GOT3 (cell line): ENCODE data around the gene TSPAN16.
"Not testable (repeated sequence)": the region's sequence is repeated elsewhere in the genome, so short reads cannot be mapped to it uniquely, and the experiment has no call there.

Source experiments
- DNase-seq: peaks from one replicate; lab custom pipeline; 2025; ENCODE audit warnings: mixed read lengths; lab: John Stamatoyannopoulos, UW

TSPAN16 gene

DNA sequence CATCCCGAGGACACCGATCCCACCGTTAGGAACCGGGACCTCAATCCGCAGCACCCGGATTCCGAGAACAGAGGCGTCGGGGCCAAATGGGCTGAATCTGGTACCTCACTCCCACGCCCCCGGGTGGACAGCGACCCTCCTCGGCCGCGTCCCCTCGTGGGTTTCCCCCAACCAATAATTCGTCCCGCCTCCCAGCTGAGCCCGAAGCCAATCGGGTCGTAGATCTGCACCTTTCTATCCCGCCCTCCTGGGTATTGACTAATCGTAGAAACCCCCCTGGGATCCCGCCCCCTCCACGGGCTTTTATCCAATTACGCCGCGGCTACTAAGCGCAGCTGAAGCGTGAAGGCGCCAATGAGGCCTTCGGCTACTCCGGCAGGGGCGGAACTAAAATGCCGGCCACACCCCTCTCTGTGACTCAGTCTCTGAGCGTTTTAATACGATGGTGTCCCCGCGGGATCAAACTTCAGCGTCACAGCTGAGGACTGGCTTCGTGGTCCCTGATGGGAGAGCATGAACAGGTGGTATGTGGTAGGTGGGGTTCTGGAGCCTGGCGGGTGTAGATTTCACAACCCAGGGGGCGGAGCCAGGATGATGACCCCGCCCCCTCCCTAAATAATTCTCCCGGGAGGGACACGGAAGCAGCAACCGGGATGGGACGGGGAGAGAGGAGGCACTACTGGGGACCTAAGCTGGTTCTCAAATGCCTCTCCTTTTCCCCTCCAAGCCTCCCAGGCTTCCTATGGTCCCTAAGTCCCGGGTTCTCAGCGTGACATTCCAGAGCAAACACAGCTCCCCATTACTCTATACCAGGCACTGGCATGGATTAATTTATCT, 50.4 kb downstream of the TSPAN16 start, which contains the start of the genes CCDC159 and TMEM205:
TSS of gene CCDC159 (plus strand) at position 416 of the 837 bp plus-strand sequence. CDS start at position 504, 88 bp downstream.
TSS of gene TMEM205 (minus strand) at position 165 of the 837 bp plus-strand sequence. CDS start 649 bp downstream, outside the sequence.
- peak; percentile 91 for DNase-seq

GRCh38 chr19:11347546-11348039, 51.6 kb downstream of the TSPAN16 start:
- DNase-seq = no peak

DNA sequence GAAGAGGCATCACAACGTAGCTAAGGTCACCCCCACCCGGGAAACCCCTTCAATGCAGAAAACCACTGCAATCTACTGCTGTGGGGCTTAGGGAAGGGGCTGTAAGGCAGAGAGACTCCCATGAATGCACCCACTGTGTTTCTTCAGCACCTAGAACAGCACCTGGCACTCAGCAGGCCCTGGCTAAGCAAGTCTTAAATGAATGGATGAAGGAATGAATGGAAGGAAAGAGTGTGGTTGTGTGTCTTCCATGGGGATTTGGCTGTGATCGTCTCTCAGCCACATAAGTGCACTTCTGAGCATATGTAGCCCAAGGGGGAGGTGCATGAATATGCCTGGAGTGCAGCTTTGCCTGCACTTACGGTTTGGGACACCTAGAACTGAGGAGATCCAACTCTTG, 53.2 kb downstream of the TSPAN16 start:
- no peak for DNase-seq

DNA sequence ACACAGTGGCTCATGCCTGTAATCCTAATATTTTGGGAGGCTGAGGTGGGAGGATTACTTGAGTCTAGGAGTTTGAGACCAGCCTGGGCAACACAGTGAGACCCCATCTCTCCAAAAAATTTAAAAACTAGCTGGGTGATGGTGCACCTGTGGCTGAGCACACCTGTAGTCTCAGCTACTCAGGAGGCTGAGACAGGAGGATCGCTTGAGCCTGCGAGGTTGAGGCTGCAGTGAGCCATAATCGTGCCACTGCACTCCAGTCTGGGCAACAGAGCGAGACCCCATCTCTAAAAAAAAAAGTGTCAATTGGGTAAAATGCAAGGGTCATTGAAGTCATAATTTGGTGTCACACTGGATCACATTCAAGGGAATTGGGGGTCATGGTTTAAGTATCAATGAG, 58.1 kb downstream of the TSPAN16 start:
- DNase-seq = not testable (repeated sequence)

DNA sequence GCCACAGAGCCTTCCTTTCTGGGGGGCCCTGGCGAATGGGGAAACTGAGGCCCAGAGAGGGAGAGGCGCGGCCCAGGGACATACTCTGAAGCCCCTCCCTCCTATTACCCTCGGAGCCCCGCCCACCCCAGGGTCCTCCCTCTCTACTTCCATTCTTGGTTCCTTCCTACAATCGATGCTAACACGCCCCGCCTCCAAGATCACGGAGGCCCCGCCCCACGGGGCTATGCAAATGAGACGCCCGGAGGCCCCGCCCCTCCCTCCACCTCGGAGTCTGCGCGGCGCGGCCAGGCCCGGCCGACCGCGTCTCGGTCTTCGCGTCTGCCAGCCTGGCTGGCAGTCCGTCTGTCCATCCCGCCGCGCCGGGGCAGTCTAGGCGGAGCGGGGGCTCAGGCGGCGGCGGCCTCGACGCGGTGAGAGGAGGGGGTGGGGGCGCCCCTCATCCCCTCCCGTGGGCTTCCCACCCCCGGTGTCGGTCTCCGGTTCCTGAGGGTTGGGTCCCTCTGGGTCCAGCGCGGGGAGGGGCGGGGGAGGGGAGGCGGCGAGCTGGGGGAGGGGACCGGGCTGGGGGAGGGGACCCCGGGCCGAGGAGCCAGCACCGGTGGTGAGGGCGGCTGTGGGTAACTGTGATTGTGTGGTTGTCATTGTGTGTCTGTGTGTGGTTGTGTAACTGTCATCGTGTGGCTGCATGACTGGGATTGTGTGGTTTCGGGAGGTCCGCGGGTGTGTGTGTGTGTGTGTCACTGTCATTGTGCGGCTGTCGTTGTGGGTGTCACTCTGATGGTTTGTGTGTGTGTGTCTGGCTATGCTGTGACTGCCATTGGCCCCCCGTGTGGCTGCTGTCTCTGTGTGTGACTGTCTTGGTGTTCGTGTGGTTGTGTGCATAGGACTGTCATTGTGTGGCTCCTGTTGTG, 59.5 kb downstream of the TSPAN16 start, which contains the start of gene PLPPR2:
TSS of gene PLPPR2 (plus strand) at position 273 of the 914 bp plus-strand sequence. CDS start 2,242 bp downstream, outside the sequence.
- peak; percentile 63 for DNase-seq

DNA sequence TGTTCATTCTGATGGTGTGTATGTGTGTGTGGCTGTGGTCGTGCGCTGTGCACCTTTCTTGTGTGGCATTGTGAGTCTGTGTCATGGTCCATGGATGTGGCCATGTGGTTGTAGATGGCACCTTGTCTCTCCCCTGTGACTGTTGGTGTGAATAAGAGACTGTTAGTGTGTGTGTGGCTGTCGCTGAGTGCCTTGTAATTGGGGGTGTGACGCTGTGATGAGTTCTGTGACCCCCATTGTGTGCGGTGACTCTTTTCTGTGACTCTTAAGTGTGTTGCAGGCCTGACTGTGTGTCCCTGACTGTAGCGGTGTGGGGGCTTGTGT, 60.1 kb downstream of the TSPAN16 start:
- DNase-seq = no peak

GRCh38 chr19:11356676-11357550, 61.0 kb downstream of the TSPAN16 start:
- no peak for DNase-seq

DNA sequence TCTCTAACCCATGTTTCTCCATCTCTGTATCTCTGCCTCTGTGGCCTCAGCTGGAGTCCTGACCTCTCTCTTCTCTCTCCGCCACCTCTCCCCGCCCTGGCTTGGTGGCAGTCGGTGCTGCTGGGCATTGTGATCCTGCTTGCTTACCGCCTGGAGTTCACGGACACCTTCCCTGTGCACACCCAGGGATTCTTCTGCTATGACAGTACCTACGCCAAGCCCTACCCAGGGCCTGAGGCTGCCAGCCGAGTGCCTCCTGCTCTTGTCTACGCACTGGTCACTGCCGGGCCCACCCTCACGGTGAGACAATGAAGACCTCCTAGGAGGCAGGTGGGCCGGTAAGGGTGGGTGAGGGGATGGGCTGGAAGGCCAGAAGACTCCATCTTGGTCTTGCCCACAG, 63.5 kb downstream of the TSPAN16 start:
- DNase-seq = no peak

DNA sequence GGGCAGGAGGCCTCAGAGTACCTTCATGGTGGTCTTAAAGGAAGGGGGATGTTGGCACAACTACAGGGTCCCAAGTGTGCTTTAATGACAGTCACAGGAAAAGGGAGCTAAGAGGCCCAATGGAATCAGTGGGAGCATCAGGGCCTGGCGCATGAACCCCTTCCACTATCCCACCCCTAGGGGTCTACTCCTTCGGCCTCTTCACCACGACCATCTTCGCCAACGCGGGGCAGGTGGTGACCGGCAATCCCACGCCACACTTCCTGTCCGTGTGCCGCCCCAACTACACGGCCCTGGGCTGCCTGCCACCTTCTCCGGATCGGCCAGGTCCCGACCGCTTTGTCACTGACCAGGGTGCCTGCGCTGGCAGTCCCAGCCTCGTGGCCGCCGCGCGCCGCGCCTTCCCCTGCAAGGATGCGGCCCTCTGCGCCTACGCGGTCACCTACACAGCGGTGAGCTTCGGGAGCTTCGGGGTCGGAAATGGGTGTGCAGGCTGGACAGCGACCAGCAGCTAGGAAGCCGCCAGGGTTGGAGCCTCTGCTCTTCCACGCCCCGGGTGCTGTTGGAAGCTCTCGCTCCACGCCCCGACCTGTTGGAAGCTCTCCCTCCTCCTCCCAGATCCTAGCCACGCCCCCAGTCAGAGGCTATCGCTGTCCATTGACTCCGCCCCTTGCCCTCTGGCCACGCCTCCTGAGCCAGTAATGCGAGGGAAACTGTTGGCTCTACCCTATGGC, 65.2 kb downstream of the TSPAN16 start:
- no peak for DNase-seq

GRCh38 chr19:11361771-11362731, 66.1 kb downstream of the TSPAN16 start:
- DNase-seq = no peak

GRCh38 chr19:11363881-11364280, 67.9 kb downstream of the TSPAN16 start:
- DNase-seq = no peak

DNA sequence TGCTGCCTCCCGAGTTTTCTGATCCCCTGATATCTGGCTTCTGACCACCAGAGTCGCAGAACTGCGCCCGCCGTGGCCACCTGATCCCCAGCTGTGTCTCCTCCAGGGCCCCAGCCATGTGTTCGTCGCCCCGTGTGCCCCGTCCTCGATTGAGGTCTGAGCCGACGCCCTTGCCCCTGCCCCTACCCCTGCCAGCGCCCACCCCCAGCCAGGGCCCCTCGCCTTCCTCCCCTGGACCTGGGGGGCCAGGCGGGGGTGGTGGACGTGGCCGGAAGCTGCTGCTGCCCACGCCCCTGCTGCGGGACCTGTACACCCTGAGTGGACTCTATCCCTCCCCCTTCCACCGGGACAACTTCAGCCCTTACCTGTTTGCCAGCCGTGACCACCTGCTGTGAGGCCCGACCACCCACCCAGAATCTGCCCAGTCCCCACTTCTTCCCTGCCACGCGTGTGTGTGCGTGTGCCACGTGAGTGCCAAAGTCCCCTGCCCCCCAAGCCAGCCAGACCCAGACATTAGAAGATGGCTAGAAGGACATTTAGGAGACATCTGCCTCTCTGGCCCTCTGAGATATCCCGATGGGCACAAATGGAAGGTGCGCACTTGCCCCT, 68.4 kb downstream of the TSPAN16 start:
- no peak for DNase-seq

DNA sequence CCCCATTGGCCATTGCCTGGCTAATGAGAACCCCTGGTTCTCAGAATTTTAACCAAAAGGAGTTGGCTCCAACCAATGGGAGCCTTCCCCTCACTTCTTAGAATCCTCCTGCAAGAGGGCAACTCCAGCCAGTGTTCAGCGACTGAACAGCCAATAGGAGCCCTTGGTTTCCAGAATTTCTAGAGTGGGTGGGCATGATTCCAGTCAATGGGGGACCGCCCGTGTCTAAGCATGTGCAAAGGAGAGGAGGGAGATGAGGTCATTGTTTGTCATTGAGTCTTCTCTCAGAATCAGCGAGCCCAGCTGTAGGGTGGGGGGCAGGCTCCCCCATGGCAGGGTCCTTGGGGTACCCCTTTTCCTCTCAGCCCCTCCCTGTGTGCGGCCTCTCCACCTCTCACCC, 69.0 kb downstream of the TSPAN16 start:
- DNase-seq = no peak
